GM12878 (cell line): ENCODE data around the gene C10orf105.

Source experiments
- EP300 ChIP-seq, 2 experiments: fragments of 150-350 bp in 1 of 2; IDR thresholded peaks; 2 replicates each; pipeline ENCODE4 v1.6.1; 2011 to 2012; ENCODE audit warnings: low read depth in 2 of 2, low read length in 2 of 2, borderline replicate concordance in 1 of 2, improper control_type of control experiment in 1 of 2, inconsistent platforms in 1 of 2; ENCODE audit not compliant: control insufficient read depth in 1 of 2
- IKZF1 ChIP-seq: fragments of 450-650 bp; conservative IDR thresholded peaks from 2 replicates; pipeline ENCODE4 v1.6.1; 2017; ENCODE audit warnings: antibody characterized with exemption, mild to moderate bottlenecking
- KDM1A ChIP-seq: fragments of 200-600 bp; sonication (generic); IDR thresholded peaks from 2 replicates; pipeline ENCODE4 v1.6.1; 2016; ENCODE audit warnings: borderline replicate concordance
- POLR2A ChIP-seq: IDR thresholded peaks from 2 replicates; pipeline ENCODE4 v1.6.1; 2011; ENCODE audit warnings: low read depth, mild to moderate bottlenecking, low read length
- RB1 ChIP-seq: fragments of 450-650 bp; formaldehyde crosslinking; IDR thresholded peaks from 2 replicates; pipeline ENCODE4 v1.6.1; 2017; ENCODE audit warnings: mild to moderate bottlenecking, borderline replicate concordance
- ZNF274 ChIP-seq: IDR thresholded peaks from one replicate; pipeline ENCODE4 v1.8.0; 2011; ENCODE audit not compliant: insufficient read length, insufficient read depth
- TF ChIP-seq, protein P1 (sequence below), 3 experiments: IDR thresholded peaks in 2 of 3; conservative IDR thresholded peaks in 1 of 3; 2 replicates each; pipeline ENCODE4 v1.5.1; 2011; ENCODE audit warnings: low read depth in 3 of 3, low read length in 3 of 3, mild to moderate bottlenecking in 3 of 3, control low read depth in 2 of 3, moderate library complexity in 2 of 3, inconsistent platforms in 1 of 3, mixed read lengths in 1 of 3; ENCODE audit not compliant: control insufficient read depth in 2 of 3, insufficient read depth in 1 of 3; ENCODE audit errors: extremely low read depth in 1 of 3
- TF ChIP-seq, protein P2 (sequence below): fragments of 450-650 bp; formaldehyde crosslinking; IDR thresholded peaks from 2 replicates; pipeline ENCODE4 v1.5.0; 2022; ENCODE audit warnings: mild to moderate bottlenecking, missing genetic modification characterization

GRCh38 chr10:71727738-71728737, 8.5 kb upstream of the C10orf105 start:
- no peak for TF ChIP-seq KDM1A
- TF ChIP-seq EP300 (IDR thresholded peaks at IDR 0.05; ENCODE audit: borderline replicate concordance in 1 of 2, control insufficient read depth in 1 of 2, low read depth in 2 of 2, low read length in 2 of 2) = no peak
- peak; percentile 79 for TF ChIP-seq POLR2A
- TF ChIP-seq, protein P1, sequence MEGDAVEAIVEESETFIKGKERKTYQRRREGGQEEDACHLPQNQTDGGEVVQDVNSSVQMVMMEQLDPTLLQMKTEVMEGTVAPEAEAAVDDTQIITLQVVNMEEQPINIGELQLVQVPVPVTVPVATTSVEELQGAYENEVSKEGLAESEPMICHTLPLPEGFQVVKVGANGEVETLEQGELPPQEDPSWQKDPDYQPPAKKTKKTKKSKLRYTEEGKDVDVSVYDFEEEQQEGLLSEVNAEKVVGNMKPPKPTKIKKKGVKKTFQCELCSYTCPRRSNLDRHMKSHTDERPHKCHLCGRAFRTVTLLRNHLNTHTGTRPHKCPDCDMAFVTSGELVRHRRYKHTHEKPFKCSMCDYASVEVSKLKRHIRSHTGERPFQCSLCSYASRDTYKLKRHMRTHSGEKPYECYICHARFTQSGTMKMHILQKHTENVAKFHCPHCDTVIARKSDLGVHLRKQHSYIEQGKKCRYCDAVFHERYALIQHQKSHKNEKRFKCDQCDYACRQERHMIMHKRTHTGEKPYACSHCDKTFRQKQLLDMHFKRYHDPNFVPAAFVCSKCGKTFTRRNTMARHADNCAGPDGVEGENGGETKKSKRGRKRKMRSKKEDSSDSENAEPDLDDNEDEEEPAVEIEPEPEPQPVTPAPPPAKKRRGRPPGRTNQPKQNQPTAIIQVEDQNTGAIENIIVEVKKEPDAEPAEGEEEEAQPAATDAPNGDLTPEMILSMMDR (IDR thresholded peaks at IDR 0.05 in 2 of 3, conservative IDR thresholded peaks at IDR 0.05 in 1 of 3; ENCODE audit: control insufficient read depth in 2 of 3, extremely low read depth in 1 of 3, insufficient read depth in 1 of 3, low read depth in 3 of 3, low read length in 3 of 3) = no peak
- TF ChIP-seq IKZF1 = 0 out of 2 replicates have a peak, but pooled peaks have one; percentile 25
- TF ChIP-seq, protein P2, sequence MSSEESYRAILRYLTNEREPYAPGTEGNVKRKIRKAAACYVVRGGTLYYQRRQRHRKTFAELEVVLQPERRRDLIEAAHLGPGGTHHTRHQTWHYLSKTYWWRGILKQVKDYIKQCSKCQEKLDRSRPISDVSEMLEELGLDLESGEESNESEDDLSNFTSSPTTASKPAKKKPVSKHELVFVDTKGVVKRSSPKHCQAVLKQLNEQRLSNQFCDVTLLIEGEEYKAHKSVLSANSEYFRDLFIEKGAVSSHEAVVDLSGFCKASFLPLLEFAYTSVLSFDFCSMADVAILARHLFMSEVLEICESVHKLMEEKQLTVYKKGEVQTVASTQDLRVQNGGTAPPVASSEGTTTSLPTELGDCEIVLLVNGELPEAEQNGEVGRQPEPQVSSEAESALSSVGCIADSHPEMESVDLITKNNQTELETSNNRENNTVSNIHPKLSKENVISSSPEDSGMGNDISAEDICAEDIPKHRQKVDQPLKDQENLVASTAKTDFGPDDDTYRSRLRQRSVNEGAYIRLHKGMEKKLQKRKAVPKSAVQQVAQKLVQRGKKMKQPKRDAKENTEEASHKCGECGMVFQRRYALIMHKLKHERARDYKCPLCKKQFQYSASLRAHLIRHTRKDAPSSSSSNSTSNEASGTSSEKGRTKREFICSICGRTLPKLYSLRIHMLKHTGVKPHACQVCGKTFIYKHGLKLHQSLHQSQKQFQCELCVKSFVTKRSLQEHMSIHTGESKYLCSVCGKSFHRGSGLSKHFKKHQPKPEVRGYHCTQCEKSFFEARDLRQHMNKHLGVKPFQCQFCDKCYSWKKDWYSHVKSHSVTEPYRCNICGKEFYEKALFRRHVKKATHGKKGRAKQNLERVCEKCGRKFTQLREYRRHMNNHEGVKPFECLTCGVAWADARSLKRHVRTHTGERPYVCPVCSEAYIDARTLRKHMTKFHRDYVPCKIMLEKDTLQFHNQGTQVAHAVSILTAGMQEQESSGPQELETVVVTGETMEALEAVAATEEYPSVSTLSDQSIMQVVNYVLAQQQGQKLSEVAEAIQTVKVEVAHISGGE (CRISPR knock-in tag) = no peak
- TF ChIP-seq RB1 = no peak
- no peak for TF ChIP-seq ZNF274
